IPS-NIHi7 (cell line): ENCODE measurements around the gene PRRC2C.
"Not testable (repeated sequence)": the region's sequence is repeated elsewhere in the genome, so short reads cannot be mapped to it uniquely, and the experiment has no call there.

Experiments used
- DNase-seq: peaks from one replicate; pipeline ENCODE4 v3.0.0; 2012; ENCODE audit warnings: mixed read lengths; ENCODE audit errors: extremely low spot score

PRRC2C gene

GRCh38 chr1:171583591-171584201, 98.4 kb downstream of the PRRC2C start:
- no peak for DNase-seq

- no peak for DNase-seq
Measured at GRCh38 chr1:171585715-171586114, 100.4 kb downstream of the PRRC2C start.

- no peak for DNase-seq
Measured at GRCh38 chr1:171588230-171588629, 102.9 kb downstream of the PRRC2C start.

GRCh38 chr1:171590022-171590421, 104.7 kb downstream of the PRRC2C start:
- DNase-seq = no peak

GRCh38 chr1:171595324-171595723, 110.0 kb downstream of the PRRC2C start:
- DNase-seq = no peak

- DNase-seq = no peak
Measured at GRCh38 chr1:171596119-171596518, 110.8 kb downstream of the PRRC2C start.

- DNase-seq = no peak
Measured at GRCh38 chr1:171596705-171597104, 111.4 kb downstream of the PRRC2C start.

GRCh38 chr1:171597203-171597602, 111.9 kb downstream of the PRRC2C start:
- DNase-seq = no peak

- not testable (repeated sequence) for DNase-seq
Measured at GRCh38 chr1:171600310-171600709, 115.0 kb downstream of the PRRC2C start.

- DNase-seq = no peak
Measured at GRCh38 chr1:171600862-171601261, 115.5 kb downstream of the PRRC2C start.

- not testable (repeated sequence) for DNase-seq
Measured at GRCh38 chr1:171603042-171603441, 117.7 kb downstream of the PRRC2C start.

GRCh38 chr1:171606402-171606941, 121.1 kb downstream of the PRRC2C start:
- no peak for DNase-seq

- no peak for DNase-seq
Measured at GRCh38 chr1:171610385-171610784, 125.1 kb downstream of the PRRC2C start.

GRCh38 chr1:171611306-171611705, 126.0 kb downstream of the PRRC2C start:
- no peak for DNase-seq

- DNase-seq = no peak
Measured at GRCh38 chr1:171613282-171613681, 128.0 kb downstream of the PRRC2C start.

GRCh38 chr1:171615122-171615906, 130.0 kb downstream of the PRRC2C start:
- DNase-seq = not testable (repeated sequence)

GRCh38 chr1:171616586-171616985, 131.3 kb downstream of the PRRC2C start:
- no peak for DNase-seq

- DNase-seq = no peak
Measured at GRCh38 chr1:171622152-171622462, 136.8 kb downstream of the PRRC2C start, which contains the start of gene MYOCOS. Gene MYOCOS, plus strand, starts transcription at chr1:171622243. Its CDS starts 1,641 bp downstream, at chr1:171623884.

GRCh38 chr1:171623651-171624331, 138.5 kb downstream of the PRRC2C start:
- no peak for DNase-seq

- no peak for DNase-seq
Measured at GRCh38 chr1:171625225-171625624, 139.9 kb downstream of the PRRC2C start.

- DNase-seq = no peak
Measured at GRCh38 chr1:171627020-171627419, 141.7 kb downstream of the PRRC2C start.

GRCh38 chr1:171628225-171628624, 142.9 kb downstream of the PRRC2C start:
- DNase-seq = no peak

- no peak for DNase-seq
Measured at GRCh38 chr1:171635661-171636060, 150.3 kb downstream of the PRRC2C start.
